ENCODE data around the gene DEPDC1B.
"Not testable (repeated sequence)": the region's sequence is repeated elsewhere in the genome, so short reads cannot be mapped to it uniquely, and the experiment has no call there.

DEPDC1B gene

GRCh38 chr5:60639544-60639943 lies 60.4 kb downstream of the DEPDC1B start:
- no peak for DNase-seq

GRCh38 chr5:60638300-60638699 lies 61.7 kb downstream of the DEPDC1B start:
- DNase-seq: no peak

- DNase-seq: no peak
Observed at GRCh38 chr5:60636644-60637043, 63.3 kb downstream of the DEPDC1B start.

- DNase-seq: no peak
Observed at GRCh38 chr5:60636001-60636400, 64.0 kb downstream of the DEPDC1B start.

- no peak for DNase-seq
Observed at GRCh38 chr5:60634051-60634450, 65.9 kb downstream of the DEPDC1B start.

- no peak for DNase-seq
Observed at GRCh38 chr5:60633341-60633740, 66.6 kb downstream of the DEPDC1B start.

GRCh38 chr5:60632153-60632552 lies 67.8 kb downstream of the DEPDC1B start:
- no peak for DNase-seq

GRCh38 chr5:60630836-60631235 lies 69.1 kb downstream of the DEPDC1B start:
- no peak for DNase-seq

GRCh38 chr5:60630179-60630578 lies 69.8 kb downstream of the DEPDC1B start:
- DNase-seq: no peak

GRCh38 chr5:60624875-60625274 lies 75.1 kb downstream of the DEPDC1B start:
- not testable (repeated sequence) for DNase-seq

- DNase-seq: not testable (repeated sequence)
Observed at GRCh38 chr5:60620752-60621151, 79.2 kb downstream of the DEPDC1B start.

- DNase-seq: no peak
Observed at GRCh38 chr5:60613826-60614225, 86.1 kb downstream of the DEPDC1B start.

GRCh38 chr5:60611099-60611740 lies 88.7 kb downstream of the DEPDC1B start:
- no peak for DNase-seq

- no peak for DNase-seq
Observed at GRCh38 chr5:60604771-60605170, 95.2 kb downstream of the DEPDC1B start.

- DNase-seq: no peak
Observed at GRCh38 chr5:60598424-60598823, 101.5 kb downstream of the DEPDC1B start.

GRCh38 chr5:60597572-60598320 lies 102.2 kb downstream of the DEPDC1B start:
- DNase-seq: no peak

- DNase-seq: no peak
Observed at GRCh38 chr5:60594715-60595477, 105.1 kb downstream of the DEPDC1B start.

- no peak for DNase-seq
Observed at GRCh38 chr5:60590172-60590571, 109.8 kb downstream of the DEPDC1B start.

- DNase-seq: not testable (repeated sequence)
Observed at GRCh38 chr5:60587312-60587711, 112.7 kb downstream of the DEPDC1B start.

- DNase-seq: peak; percentile 62
Observed at GRCh38 chr5:60586307-60586901, 113.6 kb downstream of the DEPDC1B start.

- peak; percentile 82 for DNase-seq
Observed at GRCh38 chr5:60585618-60586017, 114.3 kb downstream of the DEPDC1B start.

GRCh38 chr5:60584304-60584703 lies 115.7 kb downstream of the DEPDC1B start:
- no peak for DNase-seq

GRCh38 chr5:60583616-60584015 lies 116.3 kb downstream of the DEPDC1B start:
- DNase-seq: no peak

Data from NCI-H69 (cell line).